Astrocyte of the cerebellum (primary cell): Measurements from ENCODE around the gene MYRIP.

ENCODE experiments used
- DNase-seq: peaks from one replicate; pipeline ENCODE4 v3.0.0-alpha.2; 2011; ENCODE audit warnings: low read depth
- H3K4me3 ChIP-seq: 2 replicates; pipeline ENCODE4 v1.5.1; 2011; ENCODE audit warnings: mild to moderate bottlenecking, low read depth, low read length, moderate library complexity
- CTCF ChIP-seq: IDR thresholded peaks from 2 replicates; pipeline ENCODE4 v1.5.1; 2012; ENCODE audit warnings: low read length, low read depth, moderate library complexity, mild to moderate bottlenecking; ENCODE audit errors: missing control alignments
- in situ Hi-C: cut with HindIII; loops from 2 replicates; pipeline ENCODE4 v1.10.0; 2017; ENCODE audit warnings: low sequenced_read_pairs

MYRIP gene

DNA sequence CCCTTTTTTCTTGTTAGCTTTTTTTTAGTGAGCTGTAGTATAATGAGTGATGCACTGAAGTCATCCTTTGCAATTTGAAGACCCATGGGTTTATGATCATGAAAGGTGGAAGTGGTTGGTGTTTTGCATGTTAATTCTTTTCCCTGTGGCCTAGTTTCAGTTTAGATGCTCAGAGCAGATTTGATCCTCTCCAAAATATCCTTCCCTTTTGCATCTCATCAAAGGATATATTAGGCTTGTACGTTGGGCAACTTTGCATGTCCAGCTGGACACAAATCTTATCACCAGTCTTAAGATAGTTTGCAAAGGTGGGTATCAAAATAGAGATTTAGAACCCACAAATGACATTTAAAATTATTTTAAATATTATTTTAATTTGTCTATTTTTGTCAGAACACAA lies 72.7 kb downstream of the MYRIP start:
- H3K4me3 ChIP-seq: no peak overlapping the region
- no peak for DNase-seq
- TF ChIP-seq CTCF: no peak
- in situ Hi-C loops: no loop called here

DNA sequence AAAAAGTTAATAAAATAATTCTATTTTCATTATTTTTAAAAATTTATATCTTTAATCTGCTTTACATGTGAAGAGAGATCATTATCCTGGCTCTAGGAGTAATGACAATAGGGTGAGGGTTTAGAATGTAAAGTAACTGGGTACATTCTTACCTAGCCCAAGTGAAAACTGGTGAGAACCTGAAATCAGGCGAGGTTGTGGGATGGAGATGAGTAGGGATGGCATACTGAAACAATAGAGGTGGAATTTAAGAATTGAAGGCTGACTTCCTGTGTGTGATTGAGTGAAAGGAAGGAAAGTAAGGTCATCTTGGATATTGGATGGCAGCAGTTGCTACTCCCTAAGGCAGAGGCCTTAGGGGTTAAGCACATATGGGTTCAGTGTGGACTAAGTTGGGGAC lies 82.7 kb downstream of the MYRIP start:
- H3K4me3 ChIP-seq: no peak overlapping the region
- no peak for TF ChIP-seq CTCF
- in situ Hi-C loops: no loop called here
- no peak for DNase-seq

DNA sequence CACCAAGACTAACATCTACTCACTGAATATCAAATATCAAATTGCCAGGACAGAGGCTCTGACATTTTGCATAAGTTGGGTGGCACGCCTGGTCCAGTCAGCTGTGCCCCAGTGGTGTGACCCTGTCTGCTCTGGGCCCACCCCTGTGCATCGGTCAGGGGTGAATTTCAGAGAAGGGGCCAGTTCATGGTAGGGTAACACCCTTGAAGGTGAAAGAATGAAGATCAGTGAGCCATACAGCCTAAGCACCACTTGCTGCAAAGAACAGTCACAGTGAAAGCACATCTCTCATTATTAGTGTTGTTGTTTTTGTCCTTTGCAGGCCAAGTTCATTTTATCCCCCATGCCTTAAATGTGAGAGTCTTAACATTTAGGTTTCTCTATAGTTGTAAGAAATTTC lies 86.8 kb downstream of the MYRIP start:
- no peak for DNase-seq
- no peak overlapping the region for H3K4me3 ChIP-seq
- in situ Hi-C loops: no loop called here
- no peak for TF ChIP-seq CTCF

GRCh38 chr3:39900462-39901002 lies 91.1 kb downstream of the MYRIP start:
- H3K4me3 ChIP-seq: no peak overlapping the region
- no peak for TF ChIP-seq CTCF
- in situ Hi-C loops: no loop called here
- DNase-seq: no peak

DNA sequence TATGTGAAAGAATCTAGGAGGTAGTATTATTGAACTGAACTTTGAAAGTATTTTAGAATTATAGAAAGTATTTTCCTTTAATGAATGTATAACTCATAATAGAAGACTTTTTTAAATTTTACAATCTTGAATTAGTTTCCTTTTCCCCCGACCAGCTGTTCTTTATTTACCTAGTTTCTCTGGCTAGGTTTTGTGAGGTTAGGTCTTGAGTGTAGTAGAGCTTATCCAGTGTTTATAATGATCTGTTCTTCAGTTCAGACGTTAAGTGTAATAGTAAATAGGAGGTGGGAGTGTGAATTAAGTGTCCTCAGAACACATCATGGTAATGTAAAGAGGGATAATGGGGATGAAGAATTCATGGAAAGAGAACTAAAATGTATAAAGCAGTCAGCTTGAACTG lies 93.8 kb downstream of the MYRIP start:
- DNase-seq: no peak
- no peak for TF ChIP-seq CTCF
- no peak overlapping the region for H3K4me3 ChIP-seq
- in situ Hi-C loops: no loop called here

- in situ Hi-C loops: no loop called here
- H3K4me3 ChIP-seq: no peak overlapping the region
- no peak for DNase-seq
- TF ChIP-seq CTCF: no peak
Measured at GRCh38 chr3:39905788-39906187, 96.4 kb downstream of the MYRIP start.

- no peak overlapping the region for H3K4me3 ChIP-seq
- DNase-seq: peak; percentile 40
- in situ Hi-C loops: no loop called here
- TF ChIP-seq CTCF: no peak
Measured at GRCh38 chr3:39907981-39908380, 98.6 kb downstream of the MYRIP start.
